CD14-positive monocyte (primary cell): ENCODE measurements around the gene CD4. TPM values are rescaled to one million over a fixed set of nuclear protein-coding genes. Genes with fewer than 3 reads are reported as not detected.
"Not testable (repeated sequence)": the region's sequence is repeated elsewhere in the genome, so short reads cannot be mapped to it uniquely, and the experiment has no call there.

Experiments used
- DNase-seq, 3 donors: peaks; one replicate each; pipeline ENCODE4 v3.0.0-alpha.2; 2011 to 2022
- H2AFZ ChIP-seq: 2 replicates; pipeline ENCODE4 v1.6.0; 2012; ENCODE audit warnings: mild to moderate bottlenecking, low read depth, low read length, inconsistent platforms; ENCODE audit not compliant: insufficient read depth, poor library complexity, severe bottlenecking
- H3K27ac ChIP-seq, 2 donors: 1 replicate in 1 of 2; 2 replicates in 1 of 2; pipeline ENCODE4 v1.5.1; 2012 to 2013; ENCODE audit warnings: low read length in 2 of 2, control low read depth in 1 of 2, inconsistent platforms in 1 of 2, low read depth in 1 of 2, mild to moderate bottlenecking in 1 of 2
- H3K27me3 ChIP-seq, 2 donors: one replicate each; pipeline versions ENCODE4 v1.6.0 to v1.6.1; 2011 to 2013; ENCODE audit warnings: low read length in 2 of 2; ENCODE audit not compliant: control insufficient read depth in 2 of 2, insufficient read depth in 2 of 2
- H3K36me3 ChIP-seq, 2 donors: replicated peaks in 1 of 2; 1 replicate in 1 of 2; 2 replicates in 1 of 2; pipeline versions ENCODE4 v1.5.1 to v1.6.1; 2012 to 2013; ENCODE audit warnings: low read length in 2 of 2, control low read depth in 1 of 2, inconsistent platforms in 1 of 2, mild to moderate bottlenecking in 1 of 2; ENCODE audit not compliant: insufficient read depth in 2 of 2, control insufficient read depth in 1 of 2
- H3K4me1 ChIP-seq, 2 donors: 1 replicate in 1 of 2; 2 replicates in 1 of 2; pipeline versions ENCODE4 v1.5.1 to v1.6.1; 2012 to 2013; ENCODE audit warnings: low read length in 2 of 2, control low read depth in 1 of 2, inconsistent platforms in 1 of 2, mild to moderate bottlenecking in 1 of 2, moderate library complexity in 1 of 2; ENCODE audit not compliant: insufficient read depth in 2 of 2, control insufficient read depth in 1 of 2
- H3K4me2 ChIP-seq: replicated peaks from 2 replicates; pipeline ENCODE3; 2012; ENCODE audit warnings: low read length, moderate library complexity, mild to moderate bottlenecking; ENCODE audit not compliant: poor library complexity, severe bottlenecking; ENCODE audit errors: extremely low read depth
- H3K4me3 ChIP-seq, 3 experiments: fragments of 200-600 bp in 1 of 3; sonication (generic) in 1 of 3; replicated peaks in 1 of 3; 1 replicate in 2 of 3; 2 replicates in 1 of 3; pipeline ENCODE4 v1.5.1; 2011 to 2013; ENCODE audit warnings: low read length in 3 of 3, mild to moderate bottlenecking in 3 of 3, control low read depth in 2 of 3, low read depth in 2 of 3, inconsistent platforms in 1 of 3, moderate library complexity in 1 of 3
- H3K79me2 ChIP-seq: 2 replicates; pipeline ENCODE4 v1.6.0; 2012; ENCODE audit warnings: mild to moderate bottlenecking, control low read depth, inconsistent platforms, low read length, moderate library complexity; ENCODE audit not compliant: insufficient read depth
- H3K9ac ChIP-seq: 2 replicates; pipeline ENCODE4 v1.6.0; 2017; ENCODE audit warnings: low read length, mild to moderate bottlenecking; ENCODE audit not compliant: insufficient read depth, poor library complexity, severe bottlenecking
- H3K9me3 ChIP-seq, 2 donors: replicated peaks in 1 of 2; 1 replicate in 1 of 2; 2 replicates in 1 of 2; pipeline versions ENCODE4 v1.5.1 to v1.6.1; 2012 to 2013; ENCODE audit warnings: low read length in 2 of 2, control low read depth in 1 of 2; ENCODE audit not compliant: control insufficient read depth in 1 of 2, insufficient read depth in 1 of 2
- H4K20me1 ChIP-seq: 2 replicates; pipeline ENCODE4 v1.6.0; 2012; ENCODE audit warnings: mild to moderate bottlenecking, low read length, control low read depth, moderate library complexity; ENCODE audit not compliant: insufficient read depth
- H3K27ac Mint-ChIP-seq, 7 donors: one replicate each; pipeline ENCODE4 v1.8.0; 2020; ENCODE audit warnings: mild to moderate bottlenecking in 7 of 7, mixed read lengths in 7 of 7, moderate library complexity in 6 of 7, inconsistent platforms in 2 of 7
- H3K27me3 Mint-ChIP-seq, 3 donors: one replicate each; pipeline ENCODE4 v1.8.0; 2021 to 2022; ENCODE audit warnings: low read depth in 3 of 3, mild to moderate bottlenecking in 3 of 3, mixed read lengths in 3 of 3, moderate library complexity in 3 of 3, inconsistent platforms in 1 of 3
- H3K36me3 Mint-ChIP-seq, 2 donors: one replicate each; pipeline ENCODE4 v1.8.0; 2020; ENCODE audit warnings: mixed read lengths in 2 of 2, inconsistent platforms in 1 of 2, mild to moderate bottlenecking in 1 of 2
- H3K4me1 Mint-ChIP-seq: one replicate; pipeline ENCODE4 v1.8.0; 2020; ENCODE audit warnings: mild to moderate bottlenecking, mixed read lengths
- H3K4me3 Mint-ChIP-seq, 2 donors: one replicate each; pipeline ENCODE4 v1.8.0; 2020; ENCODE audit warnings: mild to moderate bottlenecking in 2 of 2, mixed read lengths in 2 of 2, moderate library complexity in 1 of 2
- H3K9me3 Mint-ChIP-seq, 7 donors: one replicate each; pipeline ENCODE4 v1.8.0; 2020 to 2022; ENCODE audit warnings: mixed read lengths in 7 of 7, mild to moderate bottlenecking in 6 of 7, moderate library complexity in 6 of 7, inconsistent platforms in 2 of 7
- WGBS: methylation state at CpG from one replicate; pipeline ENCODE4 v1.1.5; 2013; ENCODE audit warnings: missing lambda C conversion rate; ENCODE audit not compliant: insufficient coverage; 5-methylcytosine and 5-hydroxymethylcytosine counted together
- intact Hi-C, 2 donors: fragments of 100-400 bp; cut with micrococcal nuclease; formaldehyde crosslinking; loops; one replicate each; pipeline versions ENCODE4 v1.15.0 to v1.15.1; 2023
- polyA plus RNA-seq, 3 donors: library from polyadenylated mRNA; depleted of rRNA in 1 of 3; unstranded in 2 of 3; stranded (reverse) in 1 of 3; fragments of 300-500 nt in 2 of 3; fragments of >200 nt in 1 of 3; fragmentation: Illumina TruSeq in 2 of 3; gene quantifications; 1 replicate in 2 of 3; 2 replicates in 1 of 3; pipeline ENCODE4 v1.2.3, GENCODE V29; 2012 to 2021
- TF ChIP-seq, protein P1 (sequence below): fragments of 200-600 bp; IDR thresholded peaks from one replicate; pipeline ENCODE4 v1.8.0; 2022; ENCODE audit warnings: antibody characterized with exemption, mild to moderate bottlenecking

Gene CD4
- polyA plus RNA-seq, 3 donors: 261 to 371 (median 269) TPM

DNA sequence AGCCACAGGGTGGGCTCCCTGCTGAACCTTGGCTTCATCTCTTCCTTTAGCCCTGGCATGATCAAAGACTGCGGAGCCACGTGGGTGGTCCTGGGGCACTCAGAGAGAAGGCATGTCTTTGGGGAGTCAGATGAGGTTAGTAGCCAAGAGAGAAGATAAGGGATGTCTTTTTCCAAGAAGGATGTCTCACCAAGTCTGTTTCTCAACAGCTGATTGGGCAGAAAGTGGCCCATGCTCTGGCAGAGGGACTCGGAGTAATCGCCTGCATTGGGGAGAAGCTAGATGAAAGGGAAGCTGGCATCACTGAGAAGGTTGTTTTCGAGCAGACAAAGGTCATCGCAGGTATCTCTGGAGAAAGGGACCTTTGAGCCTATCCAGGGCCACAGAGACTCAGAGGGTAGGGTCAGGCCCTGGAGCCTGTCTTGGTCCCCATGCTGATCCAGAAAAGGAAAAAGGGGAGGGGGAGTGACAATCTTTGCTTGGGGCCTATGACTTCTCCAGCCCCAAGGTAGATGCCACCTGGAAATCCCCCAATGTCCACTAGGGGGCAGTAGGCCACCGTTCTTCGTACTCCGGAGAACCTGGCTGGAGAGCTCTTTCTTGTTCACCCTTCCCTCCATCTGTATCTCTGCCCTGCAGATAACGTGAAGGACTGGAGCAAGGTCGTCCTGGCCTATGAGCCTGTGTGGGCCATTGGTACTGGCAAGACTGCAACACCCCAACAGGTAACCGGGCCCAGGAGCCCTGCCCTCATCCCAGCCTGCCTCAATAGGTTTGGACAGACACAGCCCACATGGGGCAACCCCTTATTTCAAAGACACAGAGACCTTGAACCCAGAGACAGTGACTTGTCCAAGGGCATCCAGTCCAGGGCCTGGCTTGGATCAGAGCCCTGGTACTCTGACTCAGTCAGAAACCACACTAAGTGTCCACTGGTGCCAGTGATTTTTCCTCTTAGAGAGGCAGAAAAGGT, 80.0 kb downstream of the CD4 start:
- H3K4me2 ChIP-seq: peak overlapping the region; percentile 94
- H3K9ac ChIP-seq: no peak overlapping the region
- H3K79me2 ChIP-seq: peaks cover 57% of the 10 kb centered on the region
- Mint-ChIP-seq H3K27me3 (peaks cover 0 to 3% (median 1%) of the 10 kb centered on the region in 3 donors), H3K27ac (peak overlapping the region in 6 of 7 donors; percentile 60 to 91 (median 84)), H3K36me3 (peaks cover 36 to 49% of the 10 kb centered on the region in 2 donors), H3K4me1 (peaks cover 57% of the 10 kb centered on the region), H3K4me3 (peak overlapping the region; percentile 30 to 92), H3K9me3 (no peaks in the 10 kb centered on the region)
- no peak overlapping the region for H2AFZ ChIP-seq
- 46% methylated on average over 10 of the region's 12 CpGs for WGBS
- H3K4me3 ChIP-seq: peak overlapping the region in 1 of 3 experiments; percentile 97
- no peaks in the 10 kb centered on the region for H3K27me3 ChIP-seq
- intact Hi-C loops: loop anchor here (2.0 to 5.0 kb wide), 6 partner anchors 38 to 243 kb away; partner anchors contain the start of genes C12orf57 (in 1 of the 2), C1RL (in 1 of the 2) and RNU7-1 (in 1 of the 2)
- no peaks in the 10 kb centered on the region for H3K9me3 ChIP-seq
- peaks cover 43 to 68% of the 10 kb centered on the region in 2 donors for H3K4me1 ChIP-seq
- DNase-seq: peak; percentile 73 to 78 (median 77)
- peaks cover 28 to 40% of the 10 kb centered on the region in 2 donors for H3K36me3 ChIP-seq
- no peak overlapping the region for H3K27ac ChIP-seq
- TF ChIP-seq, protein P1, sequence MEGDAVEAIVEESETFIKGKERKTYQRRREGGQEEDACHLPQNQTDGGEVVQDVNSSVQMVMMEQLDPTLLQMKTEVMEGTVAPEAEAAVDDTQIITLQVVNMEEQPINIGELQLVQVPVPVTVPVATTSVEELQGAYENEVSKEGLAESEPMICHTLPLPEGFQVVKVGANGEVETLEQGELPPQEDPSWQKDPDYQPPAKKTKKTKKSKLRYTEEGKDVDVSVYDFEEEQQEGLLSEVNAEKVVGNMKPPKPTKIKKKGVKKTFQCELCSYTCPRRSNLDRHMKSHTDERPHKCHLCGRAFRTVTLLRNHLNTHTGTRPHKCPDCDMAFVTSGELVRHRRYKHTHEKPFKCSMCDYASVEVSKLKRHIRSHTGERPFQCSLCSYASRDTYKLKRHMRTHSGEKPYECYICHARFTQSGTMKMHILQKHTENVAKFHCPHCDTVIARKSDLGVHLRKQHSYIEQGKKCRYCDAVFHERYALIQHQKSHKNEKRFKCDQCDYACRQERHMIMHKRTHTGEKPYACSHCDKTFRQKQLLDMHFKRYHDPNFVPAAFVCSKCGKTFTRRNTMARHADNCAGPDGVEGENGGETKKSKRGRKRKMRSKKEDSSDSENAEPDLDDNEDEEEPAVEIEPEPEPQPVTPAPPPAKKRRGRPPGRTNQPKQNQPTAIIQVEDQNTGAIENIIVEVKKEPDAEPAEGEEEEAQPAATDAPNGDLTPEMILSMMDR: peak; percentile 95
- peaks cover 55% of the 10 kb centered on the region for H4K20me1 ChIP-seq

DNA sequence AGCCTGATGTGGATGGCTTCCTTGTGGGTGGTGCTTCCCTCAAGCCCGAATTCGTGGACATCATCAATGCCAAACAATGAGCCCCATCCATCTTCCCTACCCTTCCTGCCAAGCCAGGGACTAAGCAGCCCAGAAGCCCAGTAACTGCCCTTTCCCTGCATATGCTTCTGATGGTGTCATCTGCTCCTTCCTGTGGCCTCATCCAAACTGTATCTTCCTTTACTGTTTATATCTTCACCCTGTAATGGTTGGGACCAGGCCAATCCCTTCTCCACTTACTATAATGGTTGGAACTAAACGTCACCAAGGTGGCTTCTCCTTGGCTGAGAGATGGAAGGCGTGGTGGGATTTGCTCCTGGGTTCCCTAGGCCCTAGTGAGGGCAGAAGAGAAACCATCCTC, 81.0 kb downstream of the CD4 start:
- intact Hi-C loops: loop anchor here (5.0 kb wide), 3 partner anchors 37 to 92 kb away; partner anchors contain the start of genes C12orf57 (in 1 of the 2) and RNU7-1 (in 1 of the 2)
- Histone ChIP-seq H3K4me1 (peaks cover 46 to 73% of the 10 kb centered on the region in 2 donors), H3K36me3 (peaks cover 20 to 30% of the 10 kb centered on the region in 2 donors), H4K20me1 (peaks cover 55% of the 10 kb centered on the region), H3K79me2 (peaks cover 61% of the 10 kb centered on the region)
- no CpG with 5 or more reads among the region's 4 CpGs for WGBS
- not testable (repeated sequence) for H3K27me3 ChIP-seq, H3K9me3 ChIP-seq, H3K27ac ChIP-seq, H2AFZ ChIP-seq, DNase-seq, H3K4me2 ChIP-seq, H3K4me3 ChIP-seq, H3K27me3 Mint-ChIP-seq, H3K4me3 Mint-ChIP-seq, H3K9me3 Mint-ChIP-seq, H3K9ac ChIP-seq
- H3K36me3 Mint-ChIP-seq: peaks cover 27 to 40% of the 10 kb centered on the region in 2 donors
- H3K27ac Mint-ChIP-seq: peak overlapping the region in 3 of 7 donors; percentile 33 to 63 (median 55)
- peaks cover 63% of the 10 kb centered on the region for H3K4me1 Mint-ChIP-seq

Other genes with a start within 250 kb of the CD4 start
- 100 to 1,000 TPM in 1 of 3 donors, 10 to 100 TPM in 2; 10.7 to 178 (median 11.1) TPM for gene IFFO1, start 233.5 kb upstream of the CD4 start, polyA plus RNA-seq
- 10 to 100 TPM in 1 of 3 donors, 1 to 10 TPM in 2; 3.9 to 54.5 (median 5.7) TPM for gene NOP2, start 221.2 kb upstream of the CD4 start, polyA plus RNA-seq
- gene CHD4, start 182.1 kb upstream of the CD4 start, polyA plus RNA-seq: 10 to 100 TPM in 2 of 3 donors, 1 to 10 TPM in 1; 9.9 to 74.2 (median 16.2) TPM
- under 1 TPM; 0.11 to 0.18 (median 0.14) TPM for gene LPAR5, start 153.6 kb upstream of the CD4 start, polyA plus RNA-seq
- 10 to 100 TPM; 10.2 to 28.3 (median 10.3) TPM for gene ACRBP, start 142.1 kb upstream of the CD4 start, polyA plus RNA-seq
- 10 to 100 TPM; 62.2 to 67.1 (median 64.0) TPM for gene ING4, start 126.4 kb upstream of the CD4 start, polyA plus RNA-seq
- 10 to 100 TPM in 2 of 3 donors, 1 to 10 TPM in 1; 9.6 to 87.0 (median 10.9) TPM for gene ZNF384, start 100.2 kb upstream of the CD4 start, polyA plus RNA-seq
- not detected for gene PIANP, start 88.7 kb upstream of the CD4 start, polyA plus RNA-seq
- gene COPS7A, start 65.5 kb upstream of the CD4 start, polyA plus RNA-seq: 10 to 100 TPM; 70.1 to 77.1 (median 72.3) TPM
- gene MLF2, start 36.4 kb upstream of the CD4 start, polyA plus RNA-seq: 100 to 1,000 TPM; 113 to 211 (median 140) TPM
- 1 to 10 TPM; 2.4 to 9.7 (median 2.6) TPM for gene PTMS, start 23.2 kb upstream of the CD4 start, polyA plus RNA-seq
- under 1 TPM in 1 of 3 donors, not detected in 2; 0.04 TPM for gene LAG3, start 17.0 kb upstream of the CD4 start, polyA plus RNA-seq
- gene GPR162, start 32.3 kb downstream of the CD4 start, polyA plus RNA-seq: 10 to 100 TPM; 15.1 to 81.7 (median 16.0) TPM
- gene P3H3, start 38.9 kb downstream of the CD4 start, polyA plus RNA-seq: under 1 TPM in 1 of 3 donors, not detected in 2; 0.56 TPM
- under 1 TPM in 1 of 3 donors, not detected in 2; 0.31 TPM for gene GNB3, start 51.4 kb downstream of the CD4 start, polyA plus RNA-seq
- gene CDCA3, start 61.8 kb downstream of the CD4 start, polyA plus RNA-seq: under 1 TPM; 0.57 to 0.61 (median 0.59) TPM
- gene USP5, start 62.6 kb downstream of the CD4 start, polyA plus RNA-seq: 10 to 100 TPM; 28.0 to 32.4 (median 29.9) TPM
- 100 to 1,000 TPM; 446 to 839 (median 764) TPM for gene TPI1, start 78.0 kb downstream of the CD4 start, polyA plus RNA-seq
- gene SPSB2, start 83.8 kb downstream of the CD4 start, polyA plus RNA-seq: 1 to 10 TPM; 4.7 to 6.9 (median 6.6) TPM
- 1 to 10 TPM; 4.9 to 6.8 (median 5.1) TPM for gene LRRC23, start 115.3 kb downstream of the CD4 start, polyA plus RNA-seq
- under 1 TPM; 0.09 to 0.43 (median 0.19) TPM for gene ENO2, start 125.1 kb downstream of the CD4 start, polyA plus RNA-seq
- gene ATN1, start 138.4 kb downstream of the CD4 start, polyA plus RNA-seq: 10 to 100 TPM in 1 of 3 donors, under 1 TPM in 1, not detected in 1; 0.40 to 10.6 TPM
- gene RNU7-1, start 154.3 kb downstream of the CD4 start, polyA plus RNA-seq: not detected
- gene C12orf57, start 154.5 kb downstream of the CD4 start, polyA plus RNA-seq: 10 to 100 TPM; 19.1 to 59.2 (median 24.2) TPM
- gene PTPN6, start 161.8 kb downstream of the CD4 start, polyA plus RNA-seq: 100 to 1,000 TPM; 449 to 764 (median 562) TPM
- 100 to 1,000 TPM in 1 of 3 donors, 10 to 100 TPM in 2; 90.6 to 158 (median 91.9) TPM for gene PHB2, start 181.1 kb downstream of the CD4 start, polyA plus RNA-seq
- 10 to 100 TPM in 2 of 3 donors, 1 to 10 TPM in 1; 9.8 to 35.3 (median 33.1) TPM for gene EMG1, start 181.4 kb downstream of the CD4 start, polyA plus RNA-seq
- gene LPCAT3, start 228.9 kb downstream of the CD4 start, polyA plus RNA-seq: 10 to 100 TPM; 50.9 to 62.7 (median 54.1) TPM